ENCODE measurements around the gene MCTP1. TPM values are rescaled to one million over a fixed set of nuclear protein-coding genes. Genes with fewer than 3 reads are reported as not detected.
"Not testable (repeated sequence)": the region's sequence is repeated elsewhere in the genome, so short reads cannot be mapped to it uniquely, and the experiment has no call there.

The MCTP1 gene
- total RNA-seq, 1 donor from 2014 or later: not detected

DNA sequence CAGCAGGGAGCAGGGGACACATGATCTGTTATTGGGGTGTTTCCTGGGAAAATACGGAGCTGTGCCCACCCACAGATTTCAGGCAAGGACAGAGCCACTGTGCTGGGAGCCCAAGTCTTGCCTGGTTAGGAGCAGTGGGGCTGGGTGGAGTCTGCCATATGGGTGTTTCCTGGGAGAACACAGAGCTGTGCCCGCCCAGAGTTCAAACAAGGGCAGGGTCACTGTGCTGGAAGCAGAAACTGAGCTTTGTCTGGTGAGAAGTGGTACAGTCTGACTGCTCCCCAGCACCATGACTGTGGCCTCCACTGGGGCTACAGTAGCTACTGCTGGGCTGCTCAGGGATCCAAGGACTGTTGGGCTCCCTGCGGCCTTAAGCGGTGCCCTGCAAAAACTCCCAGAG is 135.5 kb downstream of the MCTP1 start:
- no peak for DNase-seq
- H3K27ac Mint-ChIP-seq: no peak overlapping the region
- H3K27me3 Mint-ChIP-seq: no peaks in the 10 kb centered on the region
- H3K4me1 Mint-ChIP-seq: no peaks in the 10 kb centered on the region
- H3K36me3 Mint-ChIP-seq (ENCODE audit: low read depth): no peaks in the 10 kb centered on the region
- H3K4me3 Mint-ChIP-seq: no peak overlapping the region
- intact Hi-C loops (cut with micrococcal nuclease): no loop called here
- H3K9me3 Mint-ChIP-seq: no peaks in the 10 kb centered on the region

DNA sequence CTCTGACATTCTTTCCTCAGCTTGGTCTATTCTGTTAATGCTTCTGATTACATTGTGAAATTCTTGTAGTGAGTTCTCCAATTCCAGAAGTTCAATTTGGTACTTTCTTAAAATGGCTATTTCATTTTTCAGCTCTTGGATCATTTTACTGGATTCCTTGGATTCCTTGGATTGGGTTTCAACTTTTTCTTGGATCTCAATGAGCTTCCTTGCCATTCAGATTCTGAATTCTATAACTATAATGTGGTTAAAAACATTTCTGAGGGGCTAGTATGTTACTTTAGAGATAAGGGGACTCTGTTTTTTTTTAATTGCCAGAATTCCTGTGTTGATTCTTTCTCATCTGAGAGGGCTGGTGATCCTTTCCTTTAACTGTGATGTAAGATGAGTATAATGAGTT is 136.4 kb downstream of the MCTP1 start:
- Mint-ChIP-seq H3K27me3 (no peaks in the 10 kb centered on the region), H3K9me3 (no peaks in the 10 kb centered on the region), H3K4me1 (no peaks in the 10 kb centered on the region), H3K4me3 (no peak overlapping the region), H3K36me3 (ENCODE audit: low read depth) (no peaks in the 10 kb centered on the region), H3K27ac (no peak overlapping the region)
- intact Hi-C loops (cut with micrococcal nuclease): no loop called here
- DNase-seq: no peak

DNA sequence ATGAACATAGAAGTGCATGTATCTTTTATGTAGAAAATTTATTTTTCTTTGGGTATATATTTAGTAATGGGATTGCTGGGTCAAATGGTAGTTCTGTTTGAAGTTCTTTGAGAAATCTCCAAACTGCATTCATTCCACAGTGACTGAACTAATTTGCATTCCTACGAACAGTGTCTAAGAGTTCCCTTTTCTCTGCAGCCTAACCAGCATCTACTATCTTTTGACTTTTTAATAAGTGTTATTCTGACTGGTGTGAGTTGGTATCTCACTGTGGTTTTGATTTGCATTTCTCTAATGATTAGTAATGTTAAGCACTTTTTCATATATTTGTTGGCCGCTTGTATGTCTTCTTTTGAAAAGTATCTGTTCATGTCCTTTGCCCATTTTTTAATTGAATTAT is 141.0 kb downstream of the MCTP1 start:
- H3K4me1 Mint-ChIP-seq; H3K27ac Mint-ChIP-seq; H3K36me3 Mint-ChIP-seq (ENCODE audit: low read depth); intact Hi-C loops (cut with micrococcal nuclease); H3K4me3 Mint-ChIP-seq; H3K27me3 Mint-ChIP-seq; DNase-seq; H3K9me3 Mint-ChIP-seq: not testable (repeated sequence)

DNA sequence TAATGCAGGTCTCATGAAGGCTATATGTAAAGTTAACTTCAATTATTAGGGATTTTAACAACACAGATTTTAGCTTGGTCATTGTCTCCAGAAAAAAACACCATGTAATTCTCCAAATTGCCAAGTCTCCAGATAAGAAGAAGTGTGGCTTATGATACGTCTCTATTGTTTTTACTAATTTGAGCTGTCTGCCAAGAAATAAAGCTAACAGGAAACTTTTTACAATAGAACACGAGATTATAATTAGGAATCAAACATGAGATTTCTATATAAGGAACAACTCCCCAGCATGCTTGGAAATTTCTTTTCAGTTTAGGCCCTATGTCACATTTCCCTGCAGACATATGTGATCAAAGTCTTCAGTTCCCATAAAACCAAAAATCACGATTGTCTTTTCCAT is 142.7 kb downstream of the MCTP1 start:
- H3K27me3 Mint-ChIP-seq: no peaks in the 10 kb centered on the region
- H3K4me1 Mint-ChIP-seq: no peaks in the 10 kb centered on the region
- no peaks in the 10 kb centered on the region for H3K36me3 Mint-ChIP-seq (ENCODE audit: low read depth)
- H3K4me3 Mint-ChIP-seq: no peak overlapping the region
- intact Hi-C loops (cut with micrococcal nuclease): no loop called here
- no peak for DNase-seq
- no peak overlapping the region for H3K27ac Mint-ChIP-seq
- no peaks in the 10 kb centered on the region for H3K9me3 Mint-ChIP-seq

DNA sequence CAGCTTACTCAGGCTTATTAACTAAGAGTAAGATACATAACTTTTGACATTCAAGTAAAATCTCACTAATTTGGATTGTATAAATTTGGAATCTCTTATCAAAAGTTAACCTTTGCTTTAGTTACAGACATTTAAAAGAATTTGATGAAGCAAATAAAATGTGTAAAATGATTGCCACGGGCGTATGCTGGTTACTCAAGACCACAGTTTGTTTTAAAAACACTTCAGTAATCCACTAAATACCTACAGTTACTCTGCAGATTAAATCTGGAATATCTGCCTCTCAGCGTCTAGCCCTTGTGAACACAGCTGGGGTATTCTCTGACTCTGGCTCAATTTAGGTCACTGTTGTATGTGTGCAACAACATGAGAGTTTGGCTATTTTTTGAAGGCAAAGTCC is 143.8 kb downstream of the MCTP1 start:
- H3K27me3 Mint-ChIP-seq: no peaks in the 10 kb centered on the region
- no peak overlapping the region for H3K4me3 Mint-ChIP-seq

DNA sequence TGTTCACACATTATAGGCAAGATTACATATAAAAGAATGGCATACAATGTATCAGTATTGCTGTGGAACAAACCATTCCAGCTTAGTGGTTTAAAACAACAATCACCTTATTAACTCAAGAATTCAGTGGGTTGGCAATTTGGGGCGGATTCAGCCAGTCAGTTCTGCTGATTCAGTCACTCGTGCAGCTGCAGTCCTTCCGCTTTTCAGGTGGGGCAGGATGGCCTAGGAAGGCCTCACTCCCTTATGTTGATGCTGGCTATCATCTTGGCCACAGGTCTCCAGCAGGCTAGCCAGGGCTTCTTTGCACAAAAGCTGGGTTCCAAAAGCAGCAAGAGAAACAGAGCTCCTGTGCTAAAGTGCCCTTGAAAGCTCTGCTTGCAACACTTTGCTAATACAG is 150.6 kb downstream of the MCTP1 start:
- Mint-ChIP-seq H3K27me3 (no peaks in the 10 kb centered on the region), H3K27ac (no peak overlapping the region), H3K9me3 (no peaks in the 10 kb centered on the region), H3K4me1 (no peaks in the 10 kb centered on the region), H3K4me3 (no peak overlapping the region), H3K36me3 (ENCODE audit: low read depth) (no peaks in the 10 kb centered on the region)
- DNase-seq: no peak
- intact Hi-C loops (cut with micrococcal nuclease): no loop called here

More for the DNA sequence above, 143.8 kb downstream of the MCTP1 start:
- DNase-seq: no peak
- Mint-ChIP-seq H3K9me3 (no peaks in the 10 kb centered on the region), H3K4me1 (no peaks in the 10 kb centered on the region), H3K36me3 (ENCODE audit: low read depth) (no peaks in the 10 kb centered on the region), H3K27ac (no peak overlapping the region)
- intact Hi-C loops (cut with micrococcal nuclease): no loop called here

DNA sequence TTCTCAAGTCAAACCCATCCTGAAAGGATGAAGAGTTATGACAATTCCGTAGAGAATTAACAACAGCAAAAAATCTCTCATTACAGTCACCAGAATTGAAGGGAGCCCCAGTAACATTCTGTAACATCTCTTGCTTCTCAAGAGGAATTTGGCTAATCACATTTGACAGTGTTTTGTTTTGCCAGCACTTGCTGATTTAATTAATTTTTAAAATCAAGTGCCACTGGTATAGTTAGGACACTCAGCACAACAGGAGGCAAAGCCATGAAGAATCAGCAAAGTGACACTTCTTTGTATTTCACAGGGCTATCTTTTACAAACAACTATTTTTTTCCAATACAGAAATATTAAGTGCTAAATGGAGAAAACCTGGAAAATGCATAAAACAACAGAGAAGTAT is 152.8 kb downstream of the MCTP1 start:
- Mint-ChIP-seq H3K27me3 (no peaks in the 10 kb centered on the region), H3K27ac (no peak overlapping the region), H3K4me3 (no peak overlapping the region), H3K9me3 (no peaks in the 10 kb centered on the region), H3K36me3 (ENCODE audit: low read depth) (no peaks in the 10 kb centered on the region), H3K4me1 (no peaks in the 10 kb centered on the region)
- intact Hi-C loops (cut with micrococcal nuclease): no loop called here
- no peak for DNase-seq

DNA sequence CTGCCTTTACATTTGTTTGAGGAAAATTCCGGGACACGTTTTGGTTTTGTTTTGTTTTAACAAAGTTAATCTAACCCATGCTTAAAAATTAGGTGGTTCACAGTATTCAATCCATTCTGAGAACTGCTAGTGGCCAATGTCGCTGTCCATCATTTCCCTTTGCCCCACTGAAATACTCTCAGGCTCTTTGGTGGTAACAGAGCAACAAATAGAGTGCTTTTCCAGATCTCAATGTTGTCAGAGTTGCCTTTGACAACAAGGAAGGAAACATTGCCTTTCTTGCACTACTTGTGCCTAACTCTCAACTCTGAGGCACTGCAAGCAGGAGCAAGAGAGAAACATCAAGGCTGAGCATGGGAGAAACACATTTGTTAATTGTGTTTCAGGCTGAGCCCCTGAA is 154.0 kb downstream of the MCTP1 start:
- Mint-ChIP-seq H3K36me3 (ENCODE audit: low read depth) (no peaks in the 10 kb centered on the region), H3K9me3 (no peaks in the 10 kb centered on the region), H3K27me3 (no peaks in the 10 kb centered on the region), H3K27ac (no peak overlapping the region), H3K4me3 (no peak overlapping the region), H3K4me1 (no peaks in the 10 kb centered on the region)
- intact Hi-C loops (cut with micrococcal nuclease): no loop called here
- DNase-seq: no peak

DNA sequence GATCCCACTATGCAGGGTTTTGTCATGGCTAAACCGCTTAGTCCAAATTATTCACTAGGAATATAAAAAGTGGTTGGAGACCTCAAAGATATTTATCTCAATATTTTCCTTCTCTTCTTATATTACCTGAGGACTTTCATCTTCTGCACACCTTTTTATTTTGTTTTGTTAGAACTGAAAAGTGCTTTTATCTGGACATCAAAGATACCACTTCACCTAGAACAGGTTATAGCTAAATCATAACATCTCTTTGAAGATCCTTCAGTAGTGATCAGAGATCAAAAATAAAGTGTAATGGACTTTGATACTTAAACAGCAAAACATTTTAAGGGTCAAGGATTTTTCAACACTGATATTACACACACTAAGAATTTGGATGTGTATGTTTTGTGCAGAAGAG is 160.2 kb downstream of the MCTP1 start:
- no peaks in the 10 kb centered on the region for H3K27me3 Mint-ChIP-seq
- no peaks in the 10 kb centered on the region for H3K4me1 Mint-ChIP-seq
- DNase-seq: no peak
- H3K9me3 Mint-ChIP-seq: no peaks in the 10 kb centered on the region
- intact Hi-C loops (cut with micrococcal nuclease): no loop called here
- no peak overlapping the region for H3K27ac Mint-ChIP-seq
- H3K36me3 Mint-ChIP-seq (ENCODE audit: low read depth): no peaks in the 10 kb centered on the region
- H3K4me3 Mint-ChIP-seq: no peak overlapping the region

DNA sequence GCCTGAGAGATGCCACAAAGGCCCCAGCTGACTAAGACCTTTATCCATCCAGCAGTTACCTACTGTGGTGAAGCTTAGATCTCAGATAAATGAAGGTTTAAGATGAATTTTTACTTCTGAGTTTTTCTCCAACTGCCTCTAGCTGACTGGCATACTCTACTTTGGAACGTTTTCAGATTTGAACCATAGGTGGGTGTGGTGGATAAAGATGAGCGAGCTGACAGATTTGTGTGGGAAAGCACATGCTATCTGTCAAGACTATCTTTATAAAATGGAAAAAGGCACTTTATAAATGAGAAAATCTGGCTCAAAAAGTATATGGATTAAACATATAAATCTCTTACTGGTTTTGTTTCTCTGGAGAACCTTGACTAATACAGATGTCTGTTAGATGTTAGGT is 160.8 kb downstream of the MCTP1 start:
- H3K9me3 Mint-ChIP-seq: no peaks in the 10 kb centered on the region
- DNase-seq: no peak
- no peaks in the 10 kb centered on the region for H3K36me3 Mint-ChIP-seq (ENCODE audit: low read depth)
- no peak overlapping the region for H3K4me3 Mint-ChIP-seq
- H3K27me3 Mint-ChIP-seq: no peaks in the 10 kb centered on the region
- H3K27ac Mint-ChIP-seq: no peak overlapping the region
- no peaks in the 10 kb centered on the region for H3K4me1 Mint-ChIP-seq
- intact Hi-C loops (cut with micrococcal nuclease): no loop called here

DNA sequence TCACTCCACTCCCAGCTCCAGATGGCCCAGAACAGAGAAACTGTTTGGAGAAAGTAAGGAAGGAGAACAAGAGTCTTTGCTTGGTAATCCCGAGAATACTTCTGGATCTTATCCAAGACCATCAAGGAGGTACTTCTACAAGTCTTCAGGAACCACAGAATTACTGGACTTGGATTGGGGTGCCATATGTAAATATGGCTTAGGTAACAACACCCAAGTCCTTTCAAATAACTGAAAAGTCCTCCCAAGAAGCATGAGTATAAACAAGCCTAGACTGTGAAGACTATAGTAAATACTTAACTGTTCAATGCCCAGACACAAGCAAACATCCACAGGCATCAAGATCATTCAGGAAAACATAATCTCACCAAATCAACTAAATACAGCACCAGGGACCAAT is 170.0 kb downstream of the MCTP1 start:
- no peak for DNase-seq
- H3K27me3 Mint-ChIP-seq: no peaks in the 10 kb centered on the region
- H3K36me3 Mint-ChIP-seq (ENCODE audit: low read depth): no peaks in the 10 kb centered on the region
- no peaks in the 10 kb centered on the region for H3K4me1 Mint-ChIP-seq
- H3K9me3 Mint-ChIP-seq: no peaks in the 10 kb centered on the region
- intact Hi-C loops (cut with micrococcal nuclease): no loop called here
- no peak overlapping the region for H3K27ac Mint-ChIP-seq
- H3K4me3 Mint-ChIP-seq: no peak overlapping the region

DNA sequence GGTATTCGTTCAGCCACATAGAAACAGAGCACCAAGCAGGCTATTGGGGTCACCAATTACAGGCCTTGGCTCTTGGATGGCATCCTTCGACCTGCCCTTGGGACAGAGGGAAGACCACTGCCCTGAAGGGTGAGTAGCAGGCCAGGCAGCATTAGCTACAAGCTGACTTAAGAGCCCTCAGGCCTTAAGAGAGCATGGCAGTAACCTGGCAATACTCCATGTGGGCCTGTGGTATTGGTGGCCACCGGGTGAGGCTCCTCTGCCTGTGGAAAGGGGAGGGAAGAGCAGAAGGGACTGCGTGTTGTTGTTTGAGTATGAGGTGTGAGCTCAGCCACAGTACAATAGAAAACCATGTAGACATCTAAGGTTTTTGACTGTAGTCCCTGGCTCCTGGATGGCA is 170.6 kb downstream of the MCTP1 start:
- Mint-ChIP-seq H3K36me3 (ENCODE audit: low read depth) (no peaks in the 10 kb centered on the region), H3K27ac (no peak overlapping the region), H3K4me3 (no peak overlapping the region), H3K4me1 (no peaks in the 10 kb centered on the region), H3K27me3 (no peaks in the 10 kb centered on the region), H3K9me3 (no peaks in the 10 kb centered on the region)
- no peak for DNase-seq
- intact Hi-C loops (cut with micrococcal nuclease): no loop called here

DNA sequence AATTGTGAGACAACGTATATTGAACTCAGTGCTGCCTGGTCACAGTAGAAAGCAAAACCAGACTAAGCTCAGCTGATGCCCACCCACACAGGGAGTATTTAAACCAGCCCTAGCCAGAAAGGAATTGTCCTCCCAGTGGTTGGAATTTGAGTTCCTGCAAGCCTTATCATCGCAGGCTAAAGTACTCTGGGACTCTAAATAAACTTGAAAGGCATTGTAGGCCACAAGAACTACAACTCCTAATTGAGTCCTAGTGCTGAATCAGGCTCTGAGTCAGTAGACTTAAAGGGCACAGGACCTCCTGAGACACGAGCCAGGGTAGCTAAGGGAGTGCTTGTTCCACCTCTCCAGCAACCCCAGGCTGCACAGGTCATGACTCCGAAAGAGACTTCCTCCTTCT is 171.4 kb downstream of the MCTP1 start:
- Mint-ChIP-seq H3K4me3 (no peak overlapping the region), H3K9me3 (no peaks in the 10 kb centered on the region), H3K27ac (no peak overlapping the region), H3K36me3 (ENCODE audit: low read depth) (no peaks in the 10 kb centered on the region), H3K27me3 (no peaks in the 10 kb centered on the region), H3K4me1 (no peaks in the 10 kb centered on the region)
- intact Hi-C loops (cut with micrococcal nuclease): no loop called here
- DNase-seq: no peak

DNA sequence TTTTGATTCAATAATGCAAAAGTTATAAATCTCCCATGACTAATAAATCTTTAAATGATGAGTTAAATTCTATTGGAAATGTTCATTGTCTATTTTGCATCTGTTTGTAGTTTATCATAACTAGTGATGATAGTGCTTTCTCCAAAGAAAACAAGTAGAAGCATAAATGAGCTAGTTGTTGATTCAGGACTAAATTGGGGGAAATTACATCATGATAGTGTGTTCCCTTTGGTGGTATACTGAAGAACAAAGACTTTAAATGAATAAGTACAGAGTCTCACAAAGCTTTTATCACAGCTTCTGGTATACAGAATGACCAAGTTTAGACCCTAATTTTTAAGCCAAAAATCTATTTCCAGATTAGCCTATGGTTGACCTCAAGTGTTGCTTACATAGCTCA is 173.8 kb downstream of the MCTP1 start:
- Mint-ChIP-seq H3K4me1 (no peaks in the 10 kb centered on the region), H3K9me3 (no peaks in the 10 kb centered on the region), H3K27ac (no peak overlapping the region), H3K27me3 (no peaks in the 10 kb centered on the region), H3K4me3 (no peak overlapping the region), H3K36me3 (ENCODE audit: low read depth) (no peaks in the 10 kb centered on the region)
- intact Hi-C loops (cut with micrococcal nuclease): no loop called here
- no peak for DNase-seq

DNA sequence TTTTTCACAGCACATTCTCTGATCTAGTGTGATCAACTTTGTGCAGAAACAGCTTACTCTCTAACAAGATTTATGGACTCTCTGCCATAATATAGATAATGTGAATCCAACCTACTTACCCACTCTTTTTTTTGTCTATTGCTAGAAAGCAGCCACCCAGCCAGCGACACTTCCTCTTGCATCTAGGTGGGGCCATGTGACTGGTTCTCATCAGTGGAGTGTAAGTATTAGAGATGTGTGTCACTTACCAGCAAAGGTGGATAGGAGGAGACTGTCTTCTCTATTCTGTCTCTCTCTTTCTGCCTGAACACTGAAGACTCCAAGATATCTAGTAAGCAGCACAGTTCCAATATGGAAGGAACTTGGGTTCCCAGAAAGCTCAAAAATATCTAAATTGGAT is 174.8 kb downstream of the MCTP1 start:
- no peaks in the 10 kb centered on the region for H3K4me1 Mint-ChIP-seq
- H3K4me3 Mint-ChIP-seq: no peak overlapping the region
- no peaks in the 10 kb centered on the region for H3K36me3 Mint-ChIP-seq (ENCODE audit: low read depth)
- H3K27ac Mint-ChIP-seq: no peak overlapping the region
- no peaks in the 10 kb centered on the region for H3K27me3 Mint-ChIP-seq
- H3K9me3 Mint-ChIP-seq: no peaks in the 10 kb centered on the region
- no peak for DNase-seq
- intact Hi-C loops (cut with micrococcal nuclease): no loop called here

DNA sequence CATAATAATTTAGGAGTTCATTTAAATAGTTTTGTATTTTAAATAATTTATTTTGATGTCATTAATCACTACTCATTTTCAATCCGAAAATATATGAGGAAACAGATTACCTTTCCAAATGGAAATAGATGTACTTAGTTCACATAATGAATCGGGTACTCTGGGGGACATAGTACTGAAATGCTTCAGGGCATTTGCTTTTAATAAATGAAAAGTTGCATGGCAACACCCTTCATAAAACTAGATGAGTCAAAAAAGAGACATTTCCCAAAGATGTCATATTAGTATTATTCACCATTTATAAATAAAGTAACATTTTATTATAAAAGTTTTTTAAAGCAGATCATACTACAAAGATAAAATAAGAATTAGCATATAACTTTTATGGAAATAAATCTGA is 177.8 kb downstream of the MCTP1 start:
- H3K4me3 Mint-ChIP-seq: no peak overlapping the region
- H3K27me3 Mint-ChIP-seq: no peaks in the 10 kb centered on the region
- H3K36me3 Mint-ChIP-seq (ENCODE audit: low read depth): no peaks in the 10 kb centered on the region
- no peak for DNase-seq
- H3K4me1 Mint-ChIP-seq: no peaks in the 10 kb centered on the region
- H3K9me3 Mint-ChIP-seq: no peaks in the 10 kb centered on the region
- intact Hi-C loops (cut with micrococcal nuclease): no loop called here
- H3K27ac Mint-ChIP-seq: no peak overlapping the region
